Thyroid gland (tissue), 4 donors: ENCODE data around the gene VOPP1. TPM values are rescaled to one million over a fixed set of nuclear protein-coding genes. Genes with fewer than 3 reads are reported as not detected.

Source experiments
- DNase-seq, 2 donors: peaks; one replicate each; pipeline ENCODE4 v3.0.0-alpha.2; 2019
- H3K27ac ChIP-seq, 3 donors: fragments of 200-600 bp; sonication (generic); 1 replicate in 2 of 3; 2 replicates in 1 of 3; pipeline ENCODE4 v1.5.1; 2016 to 2019; ENCODE audit warnings: mild to moderate bottlenecking in 1 of 3, moderate library complexity in 1 of 3
- H3K27me3 ChIP-seq: fragments of 200-600 bp; sonication (generic); one replicate; pipeline ENCODE4 v1.5.1; 2019
- H3K36me3 ChIP-seq, 2 donors: fragments of 200-600 bp; sonication (generic); one replicate each; pipeline ENCODE4 v1.5.1; 2016 to 2019
- H3K4me1 ChIP-seq, 2 donors: fragments of 200-600 bp; sonication (generic); one replicate each; pipeline ENCODE4 v1.5.1; 2017 to 2019
- H3K4me3 ChIP-seq, 3 donors: fragments of 200-600 bp; sonication (generic); replicated peaks in 1 of 3; 1 replicate in 2 of 3; 2 replicates in 1 of 3; pipeline ENCODE4 v1.5.1; 2016; ENCODE audit warnings: mild to moderate bottlenecking in 1 of 3
- H3K9me3 ChIP-seq: fragments of 200-600 bp; sonication (generic); one replicate; pipeline ENCODE4 v1.5.1; 2017
- CTCF ChIP-seq, 6 experiments: fragments of 200-600 bp in 3 of 6; fragments of 450-650 bp in 3 of 6; sonication (generic) in 3 of 6; IDR thresholded peaks; one replicate each; pipeline ENCODE4 v1.5.1; 2016 to 2019; ENCODE audit warnings: antibody characterized with exemption in 6 of 6, mild to moderate bottlenecking in 2 of 6, inconsistent platforms in 1 of 6, moderate library complexity in 1 of 6
- POLR2A ChIP-seq, 2 donors: fragments of 450-650 bp; IDR thresholded peaks; one replicate each; pipeline ENCODE4 v1.6.1; 2017; ENCODE audit warnings: antibody characterized with exemption in 2 of 2, mild to moderate bottlenecking in 2 of 2, moderate library complexity in 1 of 2
- WGBS, 2 donors: methylation state at CpG; one replicate each; pipeline ENCODE4 v1.1.5; 2017; 5-methylcytosine and 5-hydroxymethylcytosine counted together
- intact Hi-C: fragments of 100-400 bp; cut with DNase I; formaldehyde crosslinking; loops from one replicate; pipeline ENCODE4 v1.15.1; 2023
- total RNA-seq, 4 donors: library from RNA; depleted of rRNA; stranded (reverse); fragments of >200 nt; gene quantifications; one replicate each; pipeline ENCODE4 v1.2.3, GENCODE V29; 2016

Gene VOPP1
- total RNA-seq, 4 donors from 2014 or later = 42.6 to 58.0 (median 46.2) TPM

- intact Hi-C loops = no loop called here
- H3K27ac ChIP-seq = no peak overlapping the region
- H3K36me3 ChIP-seq = no peaks in the 10 kb centered on the region
- H3K27me3 ChIP-seq = no peaks in the 10 kb centered on the region
- no peaks in the 10 kb centered on the region for H3K9me3 ChIP-seq
- H3K4me3 ChIP-seq = no peak overlapping the region
- H3K4me1 ChIP-seq = no peaks in the 10 kb centered on the region
- no peak for DNase-seq
- WGBS, 2 donors = 88 to 96% methylated on average over 5 of the region's 5 CpGs
- TF ChIP-seq CTCF (IDR thresholded peaks at IDR 0.05) = no peak
- no peak for TF ChIP-seq POLR2A (IDR thresholded peaks at IDR 0.05)
Measured at GRCh38 chr7:55441002-55441401, 131.3 kb downstream of the VOPP1 start.

DNA sequence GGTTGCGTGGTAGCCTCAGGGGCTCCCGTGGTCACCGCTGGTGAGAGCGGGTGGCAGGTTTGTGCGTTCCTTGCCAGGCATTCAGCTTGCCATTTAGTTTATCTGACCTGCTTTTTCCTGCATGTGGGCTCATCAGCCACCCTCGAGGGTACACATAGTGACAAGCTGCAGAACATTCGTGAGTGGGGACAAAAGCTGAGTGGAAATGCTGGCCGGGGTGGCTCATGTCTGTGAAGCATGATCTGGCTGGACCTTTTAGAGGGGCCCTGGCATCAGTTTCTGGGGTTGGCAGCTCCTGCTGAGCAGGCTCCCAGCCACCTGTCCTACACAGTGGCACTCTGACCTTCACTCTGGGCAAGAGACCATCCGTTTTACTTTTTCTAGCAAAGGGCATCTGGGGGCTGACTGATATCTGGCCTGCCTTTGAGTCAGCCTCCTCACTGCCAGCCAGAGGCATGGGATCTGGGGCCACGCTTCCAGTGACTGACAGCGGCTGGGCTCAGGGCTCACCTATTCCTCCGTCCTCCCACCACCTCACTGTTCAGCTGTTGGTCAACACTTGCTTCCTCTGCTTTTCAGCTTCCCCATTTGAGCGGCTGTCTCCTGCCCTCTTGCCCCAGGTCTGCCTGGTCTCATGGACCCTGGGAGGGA, 132.1 kb downstream of the VOPP1 start:
- no peak for DNase-seq
- intact Hi-C loops = no loop called here
- Histone ChIP-seq H3K27ac (no peak overlapping the region), H3K4me1 (no peaks in the 10 kb centered on the region), H3K27me3 (no peaks in the 10 kb centered on the region), H3K9me3 (no peaks in the 10 kb centered on the region), H3K4me3 (no peak overlapping the region), H3K36me3 (no peaks in the 10 kb centered on the region)
- TF ChIP-seq POLR2A (IDR thresholded peaks at IDR 0.05) (no peak), CTCF (IDR thresholded peaks at IDR 0.05) (no peak)
- WGBS, 2 donors = 83 to 86% methylated on average over 13 of the region's 13 CpGs

GRCh38 chr7:55439627-55440026, 132.7 kb downstream of the VOPP1 start:
- TF ChIP-seq CTCF (IDR thresholded peaks at IDR 0.05) = no peak
- no peak for TF ChIP-seq POLR2A (IDR thresholded peaks at IDR 0.05)
- no peak overlapping the region for H3K27ac ChIP-seq
- H3K4me1 ChIP-seq = no peaks in the 10 kb centered on the region
- 59 to 69% methylated on average over 10 of the region's 10 CpGs for WGBS, 2 donors
- H3K27me3 ChIP-seq = no peaks in the 10 kb centered on the region
- intact Hi-C loops = loop anchor here (10.0 kb wide), 1 partner anchor 155 kb away; no protein-coding TSS in a partner anchor
- H3K36me3 ChIP-seq = no peaks in the 10 kb centered on the region
- no peak overlapping the region for H3K4me3 ChIP-seq
- no peaks in the 10 kb centered on the region for H3K9me3 ChIP-seq
- DNase-seq = no peak

DNA sequence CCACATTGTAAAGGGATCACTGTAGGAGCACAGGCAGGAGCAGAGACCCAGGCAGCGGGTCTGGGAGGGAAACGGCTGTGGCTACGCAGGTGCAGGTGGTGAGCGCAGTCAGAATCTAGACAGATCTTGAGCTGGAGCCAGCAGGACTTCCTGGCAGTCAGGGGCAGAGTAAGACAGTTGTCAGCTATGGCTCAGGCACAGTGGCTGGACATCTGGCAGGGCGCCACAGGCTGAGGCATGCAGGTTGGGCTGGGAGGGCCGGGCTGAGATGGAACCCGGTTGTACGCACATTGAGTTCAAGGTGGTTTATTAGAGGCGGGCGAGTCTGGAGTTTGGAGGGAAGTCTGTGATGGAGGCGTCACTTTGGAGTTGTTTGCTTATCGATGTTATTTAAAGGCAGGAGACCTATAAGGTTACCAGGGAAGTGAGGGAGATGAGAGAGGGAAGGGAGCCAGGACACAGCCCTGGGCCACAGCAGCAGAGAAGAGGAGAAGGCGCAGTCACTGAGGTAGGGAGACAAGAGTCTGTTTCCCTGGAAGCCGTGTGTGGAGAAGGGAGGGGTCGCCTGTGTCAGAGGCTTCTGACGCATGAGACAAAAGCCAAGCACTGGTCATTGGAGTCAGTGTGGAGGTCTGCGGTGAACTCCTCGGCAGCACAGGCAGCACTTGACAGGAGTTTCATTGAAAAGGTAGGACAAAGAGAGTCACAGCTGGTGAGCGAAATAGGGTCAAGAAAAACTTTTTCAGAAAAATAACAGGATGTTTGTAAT, 133.4 kb downstream of the VOPP1 start:
- no peaks in the 10 kb centered on the region for H3K27me3 ChIP-seq
- no peak overlapping the region for H3K27ac ChIP-seq
- no peak overlapping the region for H3K4me3 ChIP-seq
- intact Hi-C loops = loop anchor here (10.0 kb wide), 1 partner anchor 156 kb away; no protein-coding TSS in a partner anchor
- 57 to 64% methylated on average over 19 of the region's 19 CpGs for WGBS, 2 donors
- H3K36me3 ChIP-seq = no peaks in the 10 kb centered on the region
- H3K9me3 ChIP-seq = no peaks in the 10 kb centered on the region
- TF ChIP-seq CTCF (IDR thresholded peaks at IDR 0.05) (no peak), POLR2A (IDR thresholded peaks at IDR 0.05) (no peak)
- no peaks in the 10 kb centered on the region for H3K4me1 ChIP-seq
- peak; percentile 26 to 50 for DNase-seq
